Muscle of back (tissue), 11 donors: ENCODE data around the gene SLC39A9. TPM values are rescaled to one million over a fixed set of nuclear protein-coding genes. Genes with fewer than 3 reads are reported as not detected.
"Not testable (repeated sequence)": the region's sequence is repeated elsewhere in the genome, so short reads cannot be mapped to it uniquely, and the experiment has no call there.

Experiments used
- DNase-seq, 3 donors: peaks; one replicate each; pipeline versions ENCODE4 v3.0.0 to v3.0.0-alpha.2; 2013
- polyA plus RNA-seq, 10 donors: library from polyadenylated mRNA; unstranded; fragments of 120-200 nt; gene quantifications; one replicate each; pipeline ENCODE4 v1.2.1, GENCODE V29; 2013; ENCODE audit not compliant: insufficient read length in 10 of 10

SLC39A9 gene
- polyA plus RNA-seq, 10 donors = 26.9 to 39.2 (median 31.8) TPM

GRCh38 chr14:69473946-69474345, 75.5 kb downstream of the SLC39A9 start:
- no peak for DNase-seq

- no peak for DNase-seq
These were observed 76.8 kb downstream of the SLC39A9 start for GRCh38 chr14:69475194-69475818.

DNA sequence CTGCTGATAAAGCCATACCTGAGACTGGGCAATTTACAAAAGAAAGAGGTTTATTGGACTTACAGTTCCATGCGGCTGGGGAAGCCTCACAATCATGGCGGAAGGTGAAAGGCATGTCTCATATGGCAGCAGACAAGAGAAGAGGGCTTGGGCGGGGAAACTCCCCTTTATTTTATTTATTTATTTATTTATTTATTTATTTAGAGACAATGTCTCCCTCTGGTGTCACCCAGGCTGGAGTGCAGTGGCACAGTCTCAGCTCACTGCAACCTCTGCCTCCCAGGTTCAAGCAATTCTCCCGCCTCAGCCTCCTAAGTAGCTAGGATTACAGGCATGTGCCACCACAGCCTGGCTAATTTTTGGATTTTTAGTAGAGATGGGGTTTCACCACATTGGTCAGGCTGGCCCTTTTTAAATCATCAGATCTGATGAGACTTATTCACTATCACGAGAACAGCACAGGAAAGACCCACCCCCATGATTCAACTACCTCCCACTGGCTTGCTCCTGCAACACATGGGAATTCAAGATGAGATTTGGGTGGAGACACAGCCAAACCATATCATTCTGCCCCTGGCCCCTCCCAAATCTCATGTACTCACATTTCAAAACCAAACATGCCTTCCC, 78.4 kb downstream of the SLC39A9 start:
- not testable (repeated sequence) for DNase-seq

DNA sequence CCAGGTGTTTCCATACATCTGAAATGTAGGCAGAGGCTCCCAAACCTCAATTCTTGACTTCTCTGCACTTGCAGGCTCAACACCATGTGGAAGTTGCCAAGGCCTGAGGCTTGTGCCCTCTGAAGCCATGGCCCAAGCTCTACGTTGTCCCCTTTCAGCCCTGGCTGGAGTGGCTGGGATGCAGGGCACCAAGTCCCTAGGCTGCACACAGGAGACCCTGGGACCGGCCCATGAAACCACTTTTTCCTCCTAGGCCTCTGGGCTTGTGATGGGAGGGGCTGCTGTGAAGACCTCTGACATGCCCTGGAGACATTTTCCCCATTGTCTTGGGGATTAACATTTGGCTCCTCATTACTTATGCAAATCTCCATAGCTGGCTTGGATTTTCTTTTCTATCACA, 79.6 kb downstream of the SLC39A9 start:
- not testable (repeated sequence) for DNase-seq

- DNase-seq = no peak
These were observed 81.2 kb downstream of the SLC39A9 start for GRCh38 chr14:69479696-69480095.

- no peak for DNase-seq
These were observed 81.6 kb downstream of the SLC39A9 start for GRCh38 chr14:69480136-69480535.

DNA sequence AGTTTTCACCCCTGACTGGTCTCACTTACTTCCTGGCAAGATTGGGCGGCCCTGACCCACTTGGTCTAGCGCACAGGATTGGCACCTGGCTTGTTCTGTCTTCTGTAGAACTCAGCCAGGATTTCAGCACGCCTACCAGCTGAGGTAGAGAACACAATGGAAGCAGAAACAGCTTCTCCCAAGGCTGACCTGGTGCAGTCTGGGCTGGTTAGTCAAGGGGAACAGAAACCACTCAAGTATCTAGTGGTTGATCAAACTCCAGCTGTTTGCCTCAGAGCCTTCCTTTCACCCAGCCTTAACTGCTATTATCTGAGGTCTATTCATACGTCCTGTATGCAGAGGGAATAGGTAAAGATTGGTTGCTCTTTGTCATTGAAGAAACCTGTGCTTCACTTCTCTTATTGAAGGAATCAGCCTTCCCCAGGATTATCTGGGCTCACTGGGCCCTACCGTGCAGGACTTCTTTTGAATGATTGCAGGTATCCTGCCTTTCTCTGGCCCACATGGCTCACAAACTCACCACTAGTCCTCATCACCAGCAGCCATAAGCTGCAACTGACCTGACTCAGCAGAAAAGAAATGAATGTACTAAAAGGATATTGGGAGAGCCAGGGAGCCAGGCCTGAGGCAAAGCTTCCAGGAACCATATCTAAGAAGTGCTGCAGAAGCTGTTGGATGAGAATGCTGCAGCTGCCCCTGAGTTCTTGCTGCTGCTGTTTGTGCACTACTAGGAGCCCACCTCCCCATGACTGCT, 83.5 kb downstream of the SLC39A9 start:
- no peak for DNase-seq

GRCh38 chr14:69483765-69484443, 85.4 kb downstream of the SLC39A9 start:
- peak; percentile 57 to 81 (median 66) for DNase-seq

DNA sequence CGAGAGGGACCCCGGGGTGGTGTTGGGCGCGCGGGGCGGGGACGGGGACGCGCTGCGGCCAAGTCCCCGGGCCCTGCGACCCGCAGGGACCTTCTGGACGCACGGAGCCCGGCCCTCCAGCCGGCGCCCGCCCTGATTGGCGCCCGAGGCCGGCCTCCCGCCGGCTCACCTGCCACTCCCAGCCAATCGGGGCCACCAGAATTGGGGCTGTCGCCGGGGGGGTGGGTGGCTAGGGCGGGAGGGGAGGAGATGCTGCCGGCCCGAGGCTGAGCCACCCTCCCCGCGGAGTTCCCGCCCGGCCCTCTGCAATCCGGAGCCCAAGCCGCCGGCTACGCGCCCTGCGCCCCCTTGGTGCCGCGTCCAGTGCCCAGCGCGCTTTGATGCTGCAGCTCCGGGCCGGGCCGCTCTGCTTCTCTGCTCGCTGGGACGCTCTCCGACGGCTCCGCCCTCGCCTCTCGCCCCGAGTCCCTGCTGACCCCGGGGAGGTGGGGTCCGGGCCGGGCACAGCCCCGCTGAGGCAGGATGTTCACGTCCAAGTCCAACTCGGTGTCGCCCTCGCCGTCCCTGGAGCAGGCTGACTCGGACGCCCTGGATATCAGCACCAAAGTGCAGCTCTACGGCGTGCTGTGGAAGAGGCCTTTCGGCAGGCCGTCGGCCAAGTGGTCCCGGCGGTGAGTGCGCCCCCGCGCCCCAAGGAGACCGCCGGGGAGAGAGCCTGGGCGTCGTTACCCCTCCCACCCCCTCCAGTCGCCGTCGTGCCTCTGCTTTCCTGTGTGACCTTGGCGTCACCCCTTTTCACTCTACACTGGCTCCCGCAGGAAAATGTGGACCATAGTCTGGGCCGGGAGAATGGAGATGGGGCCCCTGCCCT, 86.2 kb downstream of the SLC39A9 start, which contains the start of gene PLEKHD1:
Gene PLEKHD1 (plus strand): TSS at position 285 of the 871 bp plus-strand sequence. CDS start 238 bp downstream, at position 523.
- DNase-seq = peak in 1 of 3 donors; percentile 29

- no peak for DNase-seq
These were observed 86.8 kb downstream of the SLC39A9 start for GRCh38 chr14:69485315-69485660.

DNA sequence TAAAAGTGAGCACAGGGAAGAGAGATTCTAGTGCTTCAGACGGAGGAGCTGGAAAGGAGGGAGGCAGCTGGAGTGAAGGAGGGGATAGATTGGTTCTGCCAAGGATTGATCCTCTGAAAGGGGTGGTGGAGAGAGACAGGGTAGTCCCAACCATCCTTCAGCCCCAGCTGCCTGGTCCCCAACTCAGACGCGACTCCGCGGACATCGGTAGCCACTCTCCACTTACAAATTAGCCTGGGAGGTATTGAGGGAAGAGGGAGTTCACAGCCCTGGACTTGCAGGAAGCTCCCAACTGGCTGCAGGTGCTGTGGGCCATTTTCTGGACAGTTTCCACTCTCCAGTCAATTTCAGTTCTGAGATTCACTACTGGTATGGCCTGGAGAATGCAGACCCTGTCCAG, 87.2 kb downstream of the SLC39A9 start:
- DNase-seq = no peak

GRCh38 chr14:69487226-69487625, 88.7 kb downstream of the SLC39A9 start:
- no peak for DNase-seq

DNA sequence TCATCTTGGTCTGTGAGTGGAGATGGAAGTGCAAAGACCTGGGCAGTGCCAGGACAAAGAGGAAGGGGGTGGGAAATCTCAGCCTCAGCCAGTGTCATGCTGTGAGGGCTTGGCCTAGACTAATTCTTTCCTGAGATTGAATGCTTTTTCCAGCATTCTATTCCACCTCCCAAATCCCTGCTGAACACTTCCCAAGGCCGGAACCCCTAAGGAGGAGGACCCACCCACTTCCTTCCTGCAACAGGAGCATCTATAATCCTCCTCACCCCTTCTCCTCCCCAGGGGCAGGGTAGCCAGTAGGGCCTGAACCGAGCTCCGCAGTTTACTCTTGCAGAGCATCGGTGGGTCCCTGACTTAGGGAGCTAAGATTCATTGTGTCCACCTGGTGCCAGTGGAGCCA, 89.3 kb downstream of the SLC39A9 start:
- DNase-seq = no peak

DNA sequence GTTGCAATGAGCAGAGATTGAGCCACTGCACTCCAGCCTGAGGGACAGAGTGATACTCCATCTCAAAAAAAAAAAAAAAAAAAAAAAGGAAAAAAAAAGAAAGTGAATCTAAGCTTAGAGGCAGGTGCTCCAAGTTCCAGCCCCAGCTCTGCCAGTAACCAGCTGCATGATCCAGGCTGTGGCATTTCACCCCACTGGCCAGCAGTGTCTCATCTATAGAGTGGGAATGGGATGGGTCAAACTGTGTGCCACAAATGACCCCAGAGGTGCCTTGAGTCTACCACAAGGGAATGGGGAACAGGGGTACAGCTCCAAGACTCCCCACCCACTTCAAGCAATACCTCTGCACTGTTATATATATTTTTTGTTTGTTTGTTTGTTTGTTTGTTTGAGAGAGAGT, 91.0 kb downstream of the SLC39A9 start:
- no peak for DNase-seq

DNA sequence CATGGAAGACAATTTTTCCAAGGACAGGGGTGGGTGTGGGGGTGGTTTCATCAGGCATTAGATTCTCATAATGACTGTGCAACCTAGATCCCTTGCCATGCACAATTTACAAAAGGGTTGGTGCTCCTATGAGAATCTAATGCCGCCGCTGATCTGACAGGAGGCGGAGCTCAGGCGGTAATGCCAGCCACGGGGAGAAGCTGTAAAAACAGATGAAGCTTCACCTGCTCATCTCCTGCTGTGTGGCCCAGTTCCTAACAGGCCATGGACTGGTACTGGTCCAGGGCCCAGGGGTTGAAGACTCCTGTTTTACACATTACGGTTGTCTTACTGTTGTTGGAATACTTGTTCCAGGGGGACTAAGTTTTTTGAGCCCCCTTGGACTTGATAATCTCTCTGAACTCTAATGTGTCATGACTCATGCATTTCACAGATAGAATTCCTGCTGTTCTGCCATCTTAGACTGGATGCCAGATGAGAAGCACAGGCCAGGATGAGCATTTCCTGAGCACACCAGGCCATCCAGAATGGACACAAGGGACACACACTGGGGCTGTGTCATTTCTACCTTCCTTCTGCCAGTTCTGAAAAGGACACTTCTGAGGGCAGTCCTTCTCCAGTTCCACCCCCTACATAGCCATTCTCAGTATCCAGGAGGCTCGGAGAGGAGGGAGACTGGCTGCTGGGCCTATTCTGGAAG, 91.9 kb downstream of the SLC39A9 start:
- DNase-seq = no peak

DNA sequence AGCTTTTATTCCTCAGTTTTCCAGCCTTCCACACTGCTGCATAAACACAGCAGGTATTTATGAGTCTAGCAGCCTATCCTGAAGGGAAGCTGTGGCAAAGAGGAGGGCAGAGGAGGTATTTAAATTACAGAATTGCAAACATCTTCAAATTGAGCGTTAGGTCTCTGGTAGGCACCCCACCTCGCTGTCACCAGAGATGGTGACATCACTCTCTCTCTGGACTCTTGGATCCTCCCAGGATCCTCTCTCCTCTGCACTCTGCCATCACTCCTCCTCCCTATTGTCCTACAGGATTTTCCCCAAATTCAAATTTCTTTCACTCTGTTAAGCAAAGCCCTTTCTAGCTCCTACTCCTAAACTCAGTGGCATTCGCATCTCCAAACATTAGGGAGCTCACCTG, 92.7 kb downstream of the SLC39A9 start:
- DNase-seq = no peak

- DNase-seq = no peak
These were observed 94.5 kb downstream of the SLC39A9 start for GRCh38 chr14:69493038-69493437.

GRCh38 chr14:69493791-69494190, 95.3 kb downstream of the SLC39A9 start:
- no peak for DNase-seq

- no peak for DNase-seq
These were observed 96.9 kb downstream of the SLC39A9 start for GRCh38 chr14:69495341-69495921.

GRCh38 chr14:69497866-69498265, 99.4 kb downstream of the SLC39A9 start:
- DNase-seq = not testable (repeated sequence)
